Glomerular visceral epithelial cell (primary cell): ENCODE measurements around the gene ACOT13.
"Not testable (repeated sequence)": the region's sequence is repeated elsewhere in the genome, so short reads cannot be mapped to it uniquely, and the experiment has no call there.

Source experiments
- DNase-seq: peaks from one replicate; pipeline ENCODE4 v3.0.0-alpha.2; 2016; ENCODE audit errors: extremely low spot score

Gene ACOT13

GRCh38 chr6:24731456-24732134 lies 64.7 kb downstream of the ACOT13 start:
- DNase-seq: not testable (repeated sequence)

- no peak for DNase-seq
Measured at GRCh38 chr6:24734166-24734565, 67.3 kb downstream of the ACOT13 start.

GRCh38 chr6:24734710-24735109 lies 67.8 kb downstream of the ACOT13 start:
- DNase-seq: not testable (repeated sequence)

GRCh38 chr6:24738741-24739140 lies 71.9 kb downstream of the ACOT13 start:
- DNase-seq: no peak

- peak; percentile 38 for DNase-seq
Measured at GRCh38 chr6:24740861-24741260, 74.0 kb downstream of the ACOT13 start.

GRCh38 chr6:24742216-24742738 lies 75.4 kb downstream of the ACOT13 start:
- no peak for DNase-seq

GRCh38 chr6:24743265-24743943 lies 76.5 kb downstream of the ACOT13 start:
- DNase-seq: peak; percentile 92

GRCh38 chr6:24743944-24744335 lies 77.1 kb downstream of the ACOT13 start:
- no peak for DNase-seq

- DNase-seq: no peak
Measured at GRCh38 chr6:24744911-24745310, 78.0 kb downstream of the ACOT13 start.

- DNase-seq: no peak
Measured at GRCh38 chr6:24749297-24749696, 82.4 kb downstream of the ACOT13 start.

- not testable (repeated sequence) for DNase-seq
Measured at GRCh38 chr6:24750878-24751277, 84.0 kb downstream of the ACOT13 start.

GRCh38 chr6:24752503-24752902 lies 85.6 kb downstream of the ACOT13 start:
- no peak for DNase-seq

GRCh38 chr6:24752917-24753492 lies 86.1 kb downstream of the ACOT13 start:
- DNase-seq: no peak

- no peak for DNase-seq
Measured at GRCh38 chr6:24753545-24753944, 86.7 kb downstream of the ACOT13 start.

GRCh38 chr6:24754378-24754777 lies 87.5 kb downstream of the ACOT13 start:
- not testable (repeated sequence) for DNase-seq
